NCI-H1694 treated with DMSO at 0.1 percent for 48 hours (cell line): Measurements from ENCODE around the gene HOXC9.

ENCODE experiments used
- DNase-seq: peaks from one replicate; lab custom pipeline; 2025; lab: John Stamatoyannopoulos, UW

Gene HOXC9

GRCh38 chr12:54000116-54001114 lies at the start of gene HOXC9:
Gene HOXC9 (plus strand): TSS chr12:54000161. CDS start chr12:54000189, 28 bp downstream.
- no peak for DNase-seq

GRCh38 chr12:53950437-53950773 lies 49.6 kb upstream of the HOXC9 start:
- no peak for DNase-seq

GRCh38 chr12:53950789-53951576 lies 49.0 kb upstream of the HOXC9 start:
- DNase-seq: no peak

- DNase-seq: no peak
Observed at GRCh38 chr12:53951577-53952334, 48.2 kb upstream of the HOXC9 start.

- DNase-seq: no peak
Observed at GRCh38 chr12:53952335-53952694, 47.6 kb upstream of the HOXC9 start.

DNA sequence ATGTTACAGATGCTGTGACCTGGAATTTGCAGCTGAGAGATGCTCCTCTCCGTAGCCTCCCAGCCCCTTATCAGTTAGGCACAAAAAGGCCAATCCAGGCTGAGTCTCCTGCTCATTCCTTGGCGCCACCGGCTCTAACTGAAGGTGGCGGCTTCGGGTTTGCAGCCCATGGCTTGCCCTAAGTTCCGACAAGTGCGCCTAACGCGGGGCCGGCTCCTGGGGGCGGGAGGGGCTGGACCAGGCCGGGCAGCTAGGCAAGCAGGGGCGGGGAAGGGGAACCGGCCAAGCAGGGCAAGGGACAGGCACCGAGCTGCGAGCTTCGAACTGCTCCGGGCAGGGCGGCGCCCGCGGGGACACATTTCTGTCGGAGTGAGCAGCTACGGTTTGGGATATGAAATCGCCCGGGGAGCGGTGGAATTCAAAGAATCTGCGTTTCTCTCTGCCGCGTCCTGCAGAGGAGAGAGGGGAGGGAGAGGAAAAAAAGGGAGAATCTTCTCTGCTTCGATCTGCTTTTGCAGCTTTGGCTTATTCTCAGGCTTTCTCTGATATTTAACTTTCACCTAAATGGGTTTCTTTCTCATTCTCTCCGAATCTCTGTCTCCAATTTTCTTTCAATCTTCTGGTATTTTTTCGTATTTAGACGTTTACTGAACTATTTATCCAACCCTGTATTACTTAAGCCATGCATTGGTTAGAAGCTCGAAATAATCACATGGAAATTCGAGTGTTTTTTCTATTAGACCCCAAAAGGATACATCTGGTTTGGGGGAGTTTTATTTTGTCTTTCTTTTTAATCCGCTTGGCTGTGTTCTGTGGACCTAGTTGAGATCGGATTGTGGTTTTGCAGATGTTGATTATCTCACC lies 46.9 kb upstream of the HOXC9 start:
- no peak for DNase-seq

GRCh38 chr12:53953831-53954693 lies 45.9 kb upstream of the HOXC9 start:
- no peak for DNase-seq

- DNase-seq: no peak
Observed at GRCh38 chr12:53954694-53955035, 45.3 kb upstream of the HOXC9 start, which contains the start of gene HOXC12. Gene HOXC12 (plus strand): TSS chr12:53954903. CDS start chr12:53954930, 27 bp downstream.

DNA sequence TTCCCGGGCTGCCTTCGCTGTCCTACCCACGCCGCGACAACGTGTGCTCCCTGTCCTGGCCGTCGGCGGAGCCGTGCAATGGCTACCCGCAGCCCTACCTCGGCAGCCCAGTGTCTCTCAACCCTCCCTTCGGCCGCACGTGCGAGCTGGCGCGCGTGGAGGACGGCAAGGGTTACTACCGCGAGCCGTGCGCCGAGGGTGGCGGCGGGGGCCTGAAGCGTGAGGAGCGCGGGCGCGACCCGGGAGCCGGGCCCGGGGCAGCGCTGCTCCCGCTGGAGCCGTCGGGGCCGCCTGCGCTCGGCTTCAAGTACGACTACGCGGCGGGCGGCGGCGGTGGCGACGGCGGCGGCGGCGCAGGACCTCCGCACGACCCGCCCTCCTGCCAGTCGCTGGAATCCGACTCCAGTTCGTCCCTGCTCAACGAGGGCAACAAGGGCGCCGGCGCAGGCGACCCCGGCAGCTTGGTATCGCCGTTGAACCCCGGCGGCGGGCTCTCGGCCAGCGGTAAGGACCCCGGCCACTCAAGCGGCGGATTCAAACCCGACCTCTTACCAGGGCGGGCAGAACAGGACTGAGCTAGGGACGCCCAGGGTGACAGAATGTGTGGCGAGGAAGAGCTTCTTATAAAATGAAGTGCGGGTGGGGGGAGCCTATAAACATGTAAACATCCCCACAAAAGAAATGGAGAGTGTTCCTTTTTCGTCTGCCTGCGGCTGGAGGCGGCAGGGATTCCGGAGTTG lies 44.8 kb upstream of the HOXC9 start:
- DNase-seq: no peak

GRCh38 chr12:53955776-53956250 lies 44.1 kb upstream of the HOXC9 start:
- DNase-seq: no peak

DNA sequence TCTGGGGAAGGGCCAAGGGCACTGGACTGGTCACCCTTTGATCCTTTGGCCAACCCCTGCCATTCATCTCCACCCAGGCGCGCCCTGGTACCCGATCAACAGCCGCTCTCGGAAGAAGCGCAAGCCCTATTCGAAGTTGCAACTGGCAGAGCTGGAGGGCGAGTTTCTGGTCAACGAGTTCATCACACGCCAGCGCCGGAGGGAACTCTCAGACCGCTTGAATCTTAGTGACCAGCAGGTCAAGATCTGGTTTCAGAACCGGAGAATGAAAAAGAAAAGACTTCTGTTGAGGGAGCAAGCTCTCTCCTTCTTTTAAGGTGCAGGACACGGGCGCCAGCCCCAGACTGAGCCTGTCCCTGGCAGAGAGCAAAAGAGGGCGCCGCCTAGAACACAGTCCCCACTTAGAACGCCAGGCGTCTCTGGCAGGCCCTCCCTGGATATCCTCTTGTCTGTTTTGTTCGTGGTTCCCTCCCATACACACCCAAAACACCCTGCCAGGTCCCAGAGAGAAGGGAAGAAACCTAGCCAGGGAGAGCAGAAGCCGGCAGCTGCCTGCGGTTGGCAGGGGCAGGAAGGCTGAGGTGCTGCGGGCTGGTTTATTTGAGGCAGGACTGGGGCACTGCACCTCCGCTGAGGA lies 43.6 kb upstream of the HOXC9 start:
- no peak for DNase-seq

DNA sequence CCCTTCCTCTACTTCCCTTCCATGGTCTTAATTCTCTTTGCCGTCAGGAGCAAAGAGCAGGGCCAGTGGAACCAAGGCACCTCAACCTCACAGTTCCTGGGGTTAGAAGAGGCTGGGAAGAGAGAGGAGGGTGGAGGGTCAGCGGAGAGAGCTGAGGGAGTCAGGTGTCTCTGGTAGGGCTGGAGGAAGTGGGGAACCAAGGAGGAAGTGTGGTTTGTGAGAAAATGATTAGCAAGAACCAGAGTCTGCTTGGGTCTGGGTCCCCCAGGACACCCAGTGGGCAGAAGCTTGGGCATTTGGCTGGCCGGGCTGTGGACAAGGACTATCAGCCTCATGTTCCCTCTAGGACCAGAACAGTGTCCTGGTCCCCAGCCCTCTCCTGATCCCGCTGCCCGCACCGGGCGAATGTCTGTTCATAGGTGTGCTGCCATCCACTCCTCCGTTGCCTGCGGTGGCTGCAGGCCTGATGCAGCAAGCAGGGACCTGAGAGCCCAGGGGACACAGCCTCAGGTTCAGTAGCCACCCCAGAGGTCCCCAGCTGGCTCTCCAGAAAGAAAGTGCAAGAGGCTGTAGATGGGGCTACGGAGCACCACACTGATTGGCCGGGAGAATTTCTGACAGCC lies 42.9 kb upstream of the HOXC9 start:
- no peak for DNase-seq

GRCh38 chr12:53958128-53958527 lies 41.8 kb upstream of the HOXC9 start:
- no peak for DNase-seq

GRCh38 chr12:53959314-53959713 lies 40.6 kb upstream of the HOXC9 start:
- no peak for DNase-seq

GRCh38 chr12:53960187-53961024 lies 39.6 kb upstream of the HOXC9 start:
- no peak for DNase-seq

- no peak for DNase-seq
Observed at GRCh38 chr12:53961025-53961761, 38.8 kb upstream of the HOXC9 start.

GRCh38 chr12:53963005-53963404 lies 37.0 kb upstream of the HOXC9 start:
- no peak for DNase-seq
